ENCODE results near the gene USP5. TPM values are rescaled to one million over a fixed set of nuclear protein-coding genes. Genes with fewer than 3 reads are reported as not detected.

USP5 gene
- 72.7 and 101 TPM in 2 replicates for total RNA-seq

GRCh38 chr12:6851921-6852650 is at the start of gene USP5:
Gene USP5 (plus strand): TSS chr12:6852150. CDS start chr12:6852180, 30 bp downstream.

GRCh38 chr12:6821591-6822425 is 30.1 kb upstream of the USP5 start, which contains the start of gene GPR162:
Gene GPR162 (plus strand): TSS chr12:6821821. CDS start chr12:6823899, 2,078 bp downstream.

GRCh38 chr12:6827982-6828780 is 23.8 kb upstream of the USP5 start, which contains the start of gene P3H3:
Gene P3H3 (plus strand): TSS chr12:6828407. CDS start chr12:6828441, 34 bp downstream.

GRCh38 chr12:6840761-6841515 is 11.0 kb upstream of the USP5 start, which contains the start of gene GNB3:
Gene GNB3 (plus strand): TSS chr12:6840925. CDS start chr12:6841288, 363 bp downstream.

GRCh38 chr12:6851153-6851920 is 613 bp upstream of the USP5 start, which contains the start of gene CDCA3:
Gene CDCA3 (minus strand): TSS chr12:6851286. CDS start chr12:6850952, 334 bp downstream.

GRCh38 chr12:6867413-6868210 is 15.7 kb downstream of the USP5 start, which contains the start of gene TPI1:
Gene TPI1 (plus strand): TSS chr12:6867531. CDS start chr12:6867567, 36 bp downstream.

GRCh38 chr12:6873094-6874014 is 21.4 kb downstream of the USP5 start, which contains the start of gene SPSB2:
Gene SPSB2 (minus strand): TSS chr12:6873303. CDS start chr12:6872901, 402 bp downstream.

GRCh38 chr12:6904280-6905276 is 52.6 kb downstream of the USP5 start, which contains the start of gene LRRC23:
Gene LRRC23 (plus strand): TSS chr12:6904822. CDS start chr12:6905634, 812 bp downstream.

GRCh38 chr12:6914246-6914946 is 62.4 kb downstream of the USP5 start, which contains the start of gene ENO2:
Gene ENO2 (plus strand): TSS chr12:6914580. CDS start chr12:6915833, 1,253 bp downstream.

Other genes starting within 250 kb of the USP5 start
- 158 and 246 TPM in 2 replicates for gene CHD4, start 244.8 kb upstream of the USP5 start, total RNA-seq
- gene LPAR5, start 216.2 kb upstream of the USP5 start, total RNA-seq, result not detected in 2 replicates
- gene ACRBP, start 204.7 kb upstream of the USP5 start, total RNA-seq, result 0.16 and 0.57 TPM in 2 replicates
- gene ING4, start 189.0 kb upstream of the USP5 start, total RNA-seq, result 27.2 and 43.3 TPM in 2 replicates
- 6.5 and 18.5 TPM in 2 replicates for gene ZNF384, start 162.8 kb upstream of the USP5 start, total RNA-seq
- not detected in 2 replicates for gene PIANP, start 151.3 kb upstream of the USP5 start, total RNA-seq
- gene COPS7A, start 128.1 kb upstream of the USP5 start, total RNA-seq, result 27.8 and 75.8 TPM in 2 replicates
- 75.8 and 151 TPM in 2 replicates for gene MLF2, start 99.0 kb upstream of the USP5 start, total RNA-seq
- 50.5 and 163 TPM in 2 replicates for gene PTMS, start 85.8 kb upstream of the USP5 start, total RNA-seq
- 0.13 and 0.16 TPM in 2 replicates for gene LAG3, start 79.6 kb upstream of the USP5 start, total RNA-seq
- not detected in 2 replicates for gene CD4, start 62.6 kb upstream of the USP5 start, total RNA-seq
- 0.50 and 1.5 TPM in 2 replicates for gene GPR162, start 30.3 kb upstream of the USP5 start, total RNA-seq
- gene P3H3, start 23.7 kb upstream of the USP5 start, total RNA-seq, result 10.4 and 30.2 TPM in 2 replicates
- 0.44 TPM in 1 of 2 replicates, not detected in the other for gene GNB3, start 11.2 kb upstream of the USP5 start, total RNA-seq
- gene CDCA3, start 864 bp upstream of the USP5 start, total RNA-seq, result 7.0 and 13.4 TPM in 2 replicates
- 873 and 896 TPM in 2 replicates for gene TPI1, start 15.4 kb downstream of the USP5 start, total RNA-seq
- 3.6 and 4.0 TPM in 2 replicates for gene SPSB2, start 21.2 kb downstream of the USP5 start, total RNA-seq
- 1.9 and 3.8 TPM in 2 replicates for gene LRRC23, start 52.7 kb downstream of the USP5 start, total RNA-seq
- 3.4 and 6.9 TPM in 2 replicates for gene ENO2, start 62.4 kb downstream of the USP5 start, total RNA-seq
- gene ATN1, start 75.8 kb downstream of the USP5 start, total RNA-seq, result 13.4 and 23.4 TPM in 2 replicates
- gene RNU7-1, start 91.7 kb downstream of the USP5 start, total RNA-seq, result not detected in 2 replicates
- 97.1 and 106 TPM in 2 replicates for gene C12orf57, start 91.9 kb downstream of the USP5 start, total RNA-seq
- 0.97 and 3.2 TPM in 2 replicates for gene PTPN6, start 99.2 kb downstream of the USP5 start, total RNA-seq
- 107 and 147 TPM in 2 replicates for gene PHB2, start 118.5 kb downstream of the USP5 start, total RNA-seq
- gene EMG1, start 118.8 kb downstream of the USP5 start, total RNA-seq, result 35.9 and 41.9 TPM in 2 replicates
- 8.1 and 10.6 TPM in 2 replicates for gene LPCAT3, start 166.3 kb downstream of the USP5 start, total RNA-seq
- gene C1S, start 208.6 kb downstream of the USP5 start, total RNA-seq, result 0.16 and 0.82 TPM in 2 replicates
- 1.0 and 4.0 TPM in 2 replicates for gene C1R, start 240.3 kb downstream of the USP5 start, total RNA-seq